GM18868 (cell line): ENCODE data around the gene MLX.
"Not testable (repeated sequence)": the region's sequence is repeated elsewhere in the genome, so short reads cannot be mapped to it uniquely, and the experiment has no call there.

Experiments
- ATAC-seq: cut with Tn5 transposase; IDR thresholded peaks from one replicate; pipeline ENCODE4 v1.9.1; 2021; ENCODE audit warnings: mild to moderate bottlenecking, moderate library complexity; ENCODE audit not compliant: unreplicated experiment

MLX gene

DNA sequence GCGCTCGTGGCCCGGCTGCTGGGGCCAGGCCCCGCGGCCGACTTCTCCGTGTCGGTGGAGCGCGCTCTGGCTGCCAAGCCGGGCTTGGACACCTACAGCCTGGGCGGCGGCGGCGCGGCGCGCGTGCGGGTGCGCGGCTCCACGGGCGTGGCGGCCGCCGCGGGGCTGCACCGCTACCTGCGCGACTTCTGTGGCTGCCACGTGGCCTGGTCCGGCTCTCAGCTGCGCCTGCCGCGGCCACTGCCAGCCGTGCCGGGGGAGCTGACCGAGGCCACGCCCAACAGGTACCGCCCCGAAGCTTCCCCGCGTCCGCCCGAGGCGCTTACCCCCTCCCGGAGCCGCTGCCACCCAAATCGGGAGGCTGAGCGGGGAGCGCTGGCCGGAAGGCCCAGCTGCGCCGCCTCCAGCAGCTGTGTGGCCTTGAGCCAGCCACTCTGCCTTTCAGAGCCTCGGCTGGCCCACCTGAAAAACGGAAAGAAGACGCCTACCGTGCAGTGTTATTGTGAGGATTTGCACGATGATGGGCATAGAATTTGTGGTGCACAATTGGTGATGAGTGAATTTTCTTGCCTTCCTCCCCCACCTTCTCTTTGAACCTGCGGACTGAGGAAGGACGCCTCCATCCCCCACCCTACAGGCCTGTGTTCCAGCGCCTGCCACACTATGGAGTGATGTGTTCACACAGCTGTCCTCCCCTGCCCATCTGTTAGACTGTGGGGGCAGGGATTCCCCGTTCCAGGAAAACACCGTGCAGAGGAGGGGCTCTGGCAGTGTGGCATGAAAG, 30.3 kb upstream of the MLX start:
- ATAC-seq: peak; percentile 58

DNA sequence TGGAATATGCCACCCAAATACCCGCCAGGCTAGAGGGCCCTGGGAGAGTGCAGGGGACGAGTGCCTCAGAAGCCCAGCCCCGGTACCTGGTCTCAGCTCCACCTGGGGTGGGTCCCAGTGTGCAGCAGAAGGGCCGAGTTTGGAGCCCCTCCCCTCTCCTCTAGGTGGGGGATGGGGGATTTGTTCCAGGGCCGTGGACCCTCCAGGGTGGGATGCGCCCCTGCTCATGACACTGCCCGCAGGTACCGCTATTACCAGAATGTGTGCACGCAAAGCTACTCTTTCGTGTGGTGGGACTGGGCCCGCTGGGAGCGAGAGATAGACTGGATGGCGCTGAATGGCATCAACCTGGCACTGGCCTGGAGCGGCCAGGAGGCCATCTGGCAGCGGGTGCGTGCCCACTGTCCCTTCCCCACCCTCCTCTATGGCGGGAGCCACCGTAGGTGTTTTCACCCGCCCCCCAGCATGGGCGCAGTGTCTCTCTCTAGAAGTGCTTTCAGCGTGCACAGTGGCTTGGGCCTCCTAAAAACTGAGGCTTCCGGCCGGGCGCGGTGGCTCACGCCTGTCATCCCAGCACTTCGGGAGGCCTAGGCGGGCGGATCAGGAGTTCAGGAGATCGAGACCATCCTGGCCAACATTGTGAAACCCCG, 29.6 kb upstream of the MLX start:
- no peak for ATAC-seq

DNA sequence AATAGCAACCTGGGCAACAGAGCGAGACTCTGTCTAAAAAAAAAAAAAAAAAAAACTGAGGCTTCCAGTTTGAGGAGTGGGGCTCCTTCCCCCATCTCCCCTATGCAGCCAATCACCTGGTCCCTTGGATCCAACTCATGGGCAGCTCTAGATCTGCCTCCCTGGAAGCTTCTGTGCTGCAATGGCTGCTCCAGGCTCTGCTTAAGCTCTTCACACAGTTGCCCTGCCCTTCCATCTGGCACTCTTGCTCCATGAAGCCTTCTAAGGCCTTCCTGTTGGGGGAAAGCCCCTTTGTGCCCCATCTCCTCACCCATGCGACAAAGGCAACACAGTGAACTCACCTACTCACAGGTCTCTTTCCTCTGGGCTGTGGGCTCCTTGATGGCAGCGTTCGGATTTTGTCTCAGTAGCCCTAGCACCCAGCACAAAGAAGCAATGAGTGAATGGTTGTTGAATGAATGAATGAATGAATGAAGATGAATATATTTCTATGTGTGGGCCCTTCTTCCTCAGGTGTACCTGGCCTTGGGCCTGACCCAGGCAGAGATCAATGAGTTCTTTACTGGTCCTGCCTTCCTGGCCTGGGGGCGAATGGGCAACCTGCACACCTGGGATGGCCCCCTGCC, 29.0 kb upstream of the MLX start:
- ATAC-seq: no peak

DNA sequence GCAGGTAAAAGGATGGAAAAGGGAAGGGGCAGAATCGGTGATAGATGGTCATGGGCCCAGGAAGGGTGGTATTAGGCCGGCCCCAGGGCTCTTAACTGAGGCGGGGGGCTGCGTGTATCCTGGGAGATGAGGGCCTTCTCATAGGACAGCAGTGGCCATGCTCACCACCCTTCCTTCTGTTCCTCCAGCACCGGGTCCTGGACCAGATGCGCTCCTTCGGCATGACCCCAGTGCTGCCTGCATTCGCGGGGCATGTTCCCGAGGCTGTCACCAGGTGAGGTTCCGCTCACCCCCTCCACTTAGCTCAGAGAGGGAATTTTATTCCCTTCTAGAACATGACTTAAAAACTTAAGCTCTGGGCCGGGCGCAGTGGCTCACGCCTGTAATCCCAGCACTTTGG, 28.4 kb upstream of the MLX start:
- ATAC-seq: no peak

DNA sequence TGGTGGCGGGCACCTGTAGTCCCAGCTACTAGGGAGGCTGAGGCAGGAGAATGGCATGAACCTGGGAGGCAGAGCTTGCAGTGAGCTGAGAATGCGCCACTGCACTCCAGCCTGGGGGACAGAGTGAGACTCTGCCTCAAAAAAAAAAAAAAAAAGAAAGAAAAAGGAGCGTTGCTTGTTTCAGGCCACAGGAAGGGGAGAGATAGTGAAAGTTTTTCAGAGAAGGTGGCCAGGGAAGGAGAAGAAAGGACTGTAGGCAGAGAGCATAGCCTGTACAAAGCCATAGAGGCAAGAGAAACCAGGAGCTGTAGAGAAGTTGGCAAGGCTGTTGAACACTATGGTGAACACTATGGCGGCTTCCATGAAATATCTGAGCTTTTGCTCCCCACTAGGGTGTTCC, 26.3 kb upstream of the MLX start:
- ATAC-seq: not testable (repeated sequence)

DNA sequence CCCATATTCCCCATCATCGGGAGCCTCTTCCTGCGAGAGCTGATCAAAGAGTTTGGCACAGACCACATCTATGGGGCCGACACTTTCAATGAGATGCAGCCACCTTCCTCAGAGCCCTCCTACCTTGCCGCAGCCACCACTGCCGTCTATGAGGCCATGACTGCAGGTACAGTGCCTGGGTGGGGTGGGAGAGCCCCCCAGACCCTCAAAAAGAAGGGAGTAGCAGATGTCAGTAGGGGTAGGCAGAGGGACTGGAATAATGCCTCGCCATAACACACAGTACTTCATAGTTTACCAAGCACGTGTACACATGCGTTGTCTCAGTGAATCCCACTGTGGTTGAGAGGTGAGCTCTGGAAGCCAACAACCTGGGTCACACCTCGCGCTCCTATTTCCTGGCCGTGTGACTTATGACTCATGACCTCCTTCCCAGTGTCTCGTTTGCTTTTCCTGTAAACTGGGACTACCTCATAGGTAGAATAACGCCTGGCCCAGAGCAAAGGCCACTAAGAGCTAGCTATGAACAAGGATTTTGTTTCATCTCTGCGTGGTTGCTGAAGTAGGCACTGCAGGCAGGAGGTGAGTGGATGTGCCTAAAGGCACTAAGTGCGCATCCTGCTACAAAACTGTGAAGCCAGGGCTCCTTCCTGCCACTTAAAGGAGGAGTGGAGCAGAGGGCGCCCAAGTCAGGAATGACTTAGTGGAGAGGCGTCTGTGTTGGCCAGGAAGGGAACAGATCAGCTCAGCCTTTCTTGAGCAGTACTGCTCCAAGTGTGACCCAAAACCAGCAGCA, 25.7 kb upstream of the MLX start:
- ATAC-seq: no peak

DNA sequence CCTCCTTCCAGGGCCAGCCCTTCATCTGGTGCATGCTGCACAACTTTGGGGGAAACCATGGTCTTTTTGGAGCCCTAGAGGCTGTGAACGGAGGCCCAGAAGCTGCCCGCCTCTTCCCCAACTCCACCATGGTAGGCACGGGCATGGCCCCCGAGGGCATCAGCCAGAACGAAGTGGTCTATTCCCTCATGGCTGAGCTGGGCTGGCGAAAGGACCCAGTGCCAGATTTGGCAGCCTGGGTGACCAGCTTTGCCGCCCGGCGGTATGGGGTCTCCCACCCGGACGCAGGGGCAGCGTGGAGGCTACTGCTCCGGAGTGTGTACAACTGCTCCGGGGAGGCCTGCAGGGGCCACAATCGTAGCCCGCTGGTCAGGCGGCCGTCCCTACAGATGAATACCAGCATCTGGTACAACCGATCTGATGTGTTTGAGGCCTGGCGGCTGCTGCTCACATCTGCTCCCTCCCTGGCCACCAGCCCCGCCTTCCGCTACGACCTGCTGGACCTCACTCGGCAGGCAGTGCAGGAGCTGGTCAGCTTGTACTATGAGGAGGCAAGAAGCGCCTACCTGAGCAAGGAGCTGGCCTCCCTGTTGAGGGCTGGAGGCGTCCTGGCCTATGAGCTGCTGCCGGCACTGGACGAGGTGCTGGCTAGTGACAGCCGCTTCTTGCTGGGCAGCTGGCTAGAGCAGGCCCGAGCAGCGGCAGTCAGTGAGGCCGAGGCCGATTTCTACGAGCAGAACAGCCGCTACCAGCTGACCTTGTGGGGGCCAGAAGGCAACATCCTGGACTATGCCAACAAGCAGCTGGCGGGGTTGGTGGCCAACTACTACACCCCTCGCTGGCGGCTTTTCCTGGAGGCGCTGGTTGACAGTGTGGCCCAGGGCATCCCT, 23.5 kb upstream of the MLX start:
- ATAC-seq: no peak

DNA sequence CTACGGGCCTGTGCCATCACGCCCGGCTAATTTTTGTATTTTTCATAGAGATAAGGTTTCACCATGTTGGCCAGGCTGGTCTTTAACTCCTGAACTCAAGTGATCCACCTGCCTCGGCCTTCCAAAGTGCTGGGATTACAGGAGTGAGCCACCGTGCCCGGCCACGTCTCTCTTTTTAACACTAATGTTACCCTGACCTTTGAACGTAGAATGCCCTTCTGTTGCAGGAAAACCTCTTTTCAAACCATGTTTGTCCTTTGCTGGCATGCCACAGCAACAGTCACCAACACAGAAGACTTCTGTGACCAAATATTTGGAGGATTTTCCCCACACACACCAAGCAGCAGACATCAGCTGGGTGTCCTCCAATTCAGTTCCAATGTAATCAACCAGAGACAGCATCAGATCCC, 22.0 kb upstream of the MLX start:
- no peak for ATAC-seq

DNA sequence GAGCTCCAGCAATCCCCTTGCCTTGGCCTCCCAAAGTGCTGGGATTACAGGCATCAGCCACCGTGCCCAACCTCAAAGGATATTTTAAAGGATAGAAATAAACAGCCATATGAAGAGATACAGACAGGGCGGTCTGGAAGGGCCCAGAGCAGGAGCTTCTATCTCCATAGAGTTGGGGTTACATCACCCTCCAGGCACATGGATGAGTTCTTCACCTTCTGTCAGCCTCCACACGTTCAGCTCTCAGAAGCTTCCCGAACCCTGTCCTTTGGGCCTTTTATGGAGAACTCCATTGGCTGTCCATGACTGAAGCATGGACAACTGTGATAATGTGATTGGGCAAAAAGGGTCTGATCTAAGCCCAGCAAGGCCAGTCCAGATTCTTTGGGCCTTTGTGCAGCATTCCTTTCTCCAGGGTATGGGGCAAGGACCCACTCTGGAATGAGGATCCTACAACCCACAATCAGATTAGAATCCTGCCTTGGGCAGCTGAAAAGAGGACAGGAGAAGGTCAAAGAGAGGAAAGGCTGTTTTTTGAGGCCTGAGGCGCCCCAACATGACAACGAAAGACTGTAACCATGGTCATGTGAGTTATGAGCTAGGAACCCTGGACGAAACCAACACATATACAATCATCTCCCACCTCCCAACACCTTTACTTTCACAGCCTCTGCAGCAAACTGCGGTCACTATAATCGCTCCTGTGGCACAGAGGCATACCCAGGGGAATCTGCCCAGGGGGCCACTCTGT, 21.0 kb upstream of the MLX start:
- ATAC-seq: not testable (repeated sequence)

DNA sequence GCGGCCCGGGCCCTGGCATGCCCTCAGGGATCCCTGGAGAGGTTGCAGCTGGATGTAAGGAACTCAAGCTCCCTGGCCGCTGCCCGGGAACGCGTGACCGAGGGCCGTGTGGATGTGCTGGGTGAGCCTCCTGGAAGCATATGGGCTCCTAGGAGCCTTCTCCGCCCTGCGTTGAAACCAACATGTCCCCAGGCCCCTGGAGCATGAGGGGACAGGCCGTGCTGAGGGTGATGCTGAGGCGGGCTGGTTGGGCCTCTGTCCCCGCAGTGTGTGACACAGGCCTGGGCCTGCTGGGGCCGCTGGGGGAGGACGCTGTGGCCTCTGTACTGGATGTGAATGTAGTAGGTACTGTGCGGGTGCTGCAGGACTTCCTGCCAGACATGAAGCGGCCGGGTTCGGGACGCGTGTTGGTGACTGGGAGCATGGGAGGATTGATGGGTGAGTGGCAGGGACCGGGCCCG, 19.9 kb upstream of the MLX start:
- no peak for ATAC-seq

DNA sequence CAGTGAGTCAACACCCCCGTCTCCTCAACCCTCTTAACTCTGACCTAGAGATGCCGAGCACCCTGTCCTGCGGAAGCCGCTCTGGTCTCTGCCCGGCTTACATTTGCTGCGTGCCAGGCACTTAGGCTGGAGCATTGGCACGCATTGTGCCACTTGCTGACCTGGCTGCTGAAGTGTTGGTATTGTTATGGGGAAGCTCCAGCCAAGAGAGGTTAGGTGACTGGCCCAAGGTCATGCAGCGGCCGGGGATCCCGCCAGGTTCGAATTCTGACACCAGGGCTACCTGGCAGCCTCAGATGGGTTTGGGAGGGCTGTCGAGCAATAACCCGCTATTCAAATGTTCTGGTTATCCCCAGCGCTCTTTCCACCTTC, 19.2 kb upstream of the MLX start:
- ATAC-seq: no peak

DNA sequence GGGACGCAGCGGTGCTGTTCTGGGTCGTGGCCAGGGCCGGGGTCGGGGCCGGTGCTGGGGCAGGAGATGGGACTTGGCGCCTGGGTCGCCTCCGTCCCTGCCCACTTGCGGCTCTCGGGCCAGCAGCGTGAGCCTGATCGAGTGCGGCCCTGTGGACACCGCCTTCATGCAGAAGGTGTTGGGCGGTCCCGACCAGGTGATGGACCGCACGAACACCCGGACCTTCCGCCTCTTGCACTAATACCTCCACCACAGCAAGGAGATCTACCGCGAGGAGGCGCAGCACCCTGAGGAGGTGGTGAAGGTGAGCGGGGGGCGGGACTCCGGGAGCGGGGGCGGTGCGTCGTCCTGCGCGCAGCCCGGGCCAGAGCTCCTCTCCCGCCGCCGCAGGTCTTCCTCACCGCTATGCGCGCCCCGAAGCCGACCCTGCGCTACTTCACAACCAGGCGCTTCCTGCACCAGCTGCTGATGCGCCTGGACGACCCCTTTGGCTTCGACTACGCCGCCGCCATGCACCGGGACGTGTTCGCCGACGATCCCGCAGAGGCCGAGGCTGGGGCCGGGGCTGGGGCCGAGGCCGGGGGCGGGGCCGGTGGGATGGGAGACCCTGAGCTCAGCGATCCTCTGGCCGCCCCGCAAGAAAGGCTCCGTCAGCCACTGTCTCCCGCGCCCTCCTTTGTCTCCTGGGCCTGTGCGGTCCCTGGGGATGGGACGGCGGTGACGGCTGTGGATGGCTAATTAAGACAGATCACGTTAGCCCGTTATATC, 18.6 kb upstream of the MLX start:
- ATAC-seq: peak; percentile 68

DNA sequence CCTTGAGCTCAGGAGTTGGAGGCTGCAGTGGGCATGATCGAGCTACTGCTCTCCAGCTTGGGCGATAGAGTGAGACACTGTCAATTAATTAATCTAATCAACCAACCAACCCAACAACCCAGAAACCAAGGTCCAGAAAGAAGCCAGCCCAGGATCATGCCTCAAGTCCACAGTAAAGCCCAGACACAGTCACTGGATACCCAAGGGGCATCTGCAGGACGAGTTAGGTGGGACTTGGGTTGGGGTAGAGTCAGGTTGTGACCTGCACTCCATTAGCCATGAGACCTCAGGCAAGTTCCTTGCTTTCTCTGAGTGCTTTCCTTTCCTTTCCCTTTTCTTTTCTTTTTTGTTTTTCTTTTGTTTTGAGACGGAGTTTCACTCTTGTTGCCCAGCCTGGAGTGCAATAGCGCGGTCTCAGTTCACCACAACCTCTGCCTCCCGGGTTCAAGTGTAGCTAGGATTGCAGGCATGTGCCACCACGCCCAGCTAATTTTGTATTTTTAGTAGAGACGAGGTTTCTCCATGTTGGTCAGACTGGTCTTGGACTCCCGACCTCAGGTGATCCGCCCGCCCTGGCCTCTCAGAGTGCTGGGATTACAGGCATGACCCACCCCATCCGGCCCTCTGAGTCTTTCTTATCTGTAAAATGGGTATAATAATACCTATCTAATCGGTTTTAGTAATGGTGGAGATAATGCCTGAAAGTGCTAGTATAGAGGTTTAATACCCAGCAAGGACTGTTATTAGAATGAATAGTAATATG, 17.7 kb upstream of the MLX start:
- ATAC-seq: no peak

DNA sequence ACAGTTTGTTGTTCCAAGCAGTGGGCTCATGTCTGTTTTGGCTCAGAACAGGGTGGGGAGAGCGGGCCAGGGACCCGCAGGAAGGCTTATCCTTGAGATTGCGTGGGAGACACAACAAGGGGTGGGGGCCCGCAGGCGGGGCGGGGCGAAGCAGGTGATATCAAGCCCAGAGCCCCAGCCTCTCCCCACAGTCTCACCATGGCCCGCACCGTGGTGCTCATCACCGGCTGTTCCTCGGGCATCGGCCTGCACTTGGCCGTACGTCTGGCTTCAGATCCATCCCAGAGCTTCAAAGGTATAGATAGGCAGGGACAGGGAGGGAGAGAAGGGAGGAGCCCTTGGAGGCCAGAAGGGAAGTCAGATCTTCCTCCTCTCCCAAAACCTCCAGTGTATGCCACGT, 14.2 kb upstream of the MLX start, which contains the start of gene HSD17B1:
TSS of gene HSD17B1 (plus strand) at position 188 of the 400 bp plus-strand sequence. CDS start at position 199, 11 bp downstream.
- not testable (repeated sequence) for ATAC-seq

DNA sequence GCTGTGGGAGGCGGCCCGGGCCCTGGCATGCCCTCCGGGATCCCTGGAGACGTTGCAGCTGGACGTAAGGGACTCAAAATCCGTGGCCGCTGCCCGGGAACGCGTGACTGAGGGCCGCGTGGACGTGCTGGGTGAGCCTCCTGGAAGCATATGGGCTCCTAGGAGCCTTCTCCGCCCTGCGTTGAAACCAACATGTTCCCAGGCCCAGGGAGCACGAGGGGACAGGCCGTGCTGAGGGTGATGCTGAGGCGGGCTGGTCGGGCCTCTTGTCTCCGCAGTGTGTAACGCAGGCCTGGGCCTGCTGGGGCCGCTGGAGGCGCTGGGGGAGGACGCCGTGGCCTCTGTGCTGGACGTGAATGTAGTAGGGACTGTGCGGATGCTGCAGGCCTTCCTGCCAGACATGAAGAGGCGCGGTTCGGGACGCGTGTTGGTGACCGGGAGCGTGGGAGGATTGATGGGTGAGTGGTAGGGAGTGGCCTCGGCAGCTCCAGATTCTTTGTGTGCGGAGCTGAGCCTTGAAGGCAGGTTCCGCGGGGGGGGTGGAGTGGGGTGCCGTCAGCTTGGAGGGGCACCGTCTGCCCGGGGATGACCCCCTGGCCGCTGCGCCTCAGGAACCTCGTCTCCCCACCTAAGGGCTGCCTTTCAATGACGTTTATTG, 13.6 kb upstream of the MLX start:
- ATAC-seq: no peak

DNA sequence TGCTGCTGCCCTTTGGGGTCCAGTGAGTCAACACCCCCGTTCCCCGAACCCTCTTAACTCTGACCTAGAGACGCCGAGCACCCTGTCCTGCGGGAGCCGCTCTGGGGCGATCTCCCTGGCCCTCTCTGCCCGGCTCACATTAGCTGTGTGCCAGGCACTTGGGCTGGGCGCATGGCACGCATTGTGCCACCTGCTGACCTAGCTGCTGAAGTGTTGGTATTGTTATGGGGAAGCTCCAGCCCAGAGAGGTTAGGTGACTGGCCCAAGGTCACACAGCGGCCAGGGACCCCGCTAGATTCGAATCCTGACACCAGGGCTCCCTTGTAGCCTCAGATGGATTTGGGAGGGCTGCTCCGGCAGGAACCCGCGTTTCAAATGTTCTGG, 13.0 kb upstream of the MLX start:
- ATAC-seq: no peak
